GM18520 (cell line): ENCODE data around the gene RAD51B.

Experiments
- ATAC-seq: cut with Tn5 transposase; IDR thresholded peaks from one replicate; pipeline ENCODE4 v1.9.1; 2021; ENCODE audit not compliant: unreplicated experiment

Gene RAD51B

GRCh38 chr14:67892466-67893100, 73.0 kb downstream of the RAD51B start:
- ATAC-seq, result no peak

- no peak for ATAC-seq
Measured at GRCh38 chr14:67900231-67900630, 80.7 kb downstream of the RAD51B start.

GRCh38 chr14:67908052-67908754, 88.6 kb downstream of the RAD51B start:
- no peak for ATAC-seq

GRCh38 chr14:67911562-67911961, 92.0 kb downstream of the RAD51B start:
- ATAC-seq, result no peak

GRCh38 chr14:67916430-67916829, 96.9 kb downstream of the RAD51B start:
- ATAC-seq, result no peak

GRCh38 chr14:67917006-67917405, 97.4 kb downstream of the RAD51B start:
- no peak for ATAC-seq

- ATAC-seq, result no peak
Measured at GRCh38 chr14:67918838-67919237, 99.3 kb downstream of the RAD51B start.

- ATAC-seq, result no peak
Measured at GRCh38 chr14:67919259-67920032, 99.9 kb downstream of the RAD51B start.

- no peak for ATAC-seq
Measured at GRCh38 chr14:67926821-67927220, 107.2 kb downstream of the RAD51B start.

GRCh38 chr14:67927244-67927643, 107.7 kb downstream of the RAD51B start:
- ATAC-seq, result no peak

GRCh38 chr14:67928375-67928774, 108.8 kb downstream of the RAD51B start:
- no peak for ATAC-seq

- no peak for ATAC-seq
Measured at GRCh38 chr14:67932708-67933246, 113.2 kb downstream of the RAD51B start.

- ATAC-seq, result no peak
Measured at GRCh38 chr14:67933266-67933665, 113.7 kb downstream of the RAD51B start.

- ATAC-seq, result no peak
Measured at GRCh38 chr14:67934087-67934486, 114.5 kb downstream of the RAD51B start.

GRCh38 chr14:67934862-67935261, 115.3 kb downstream of the RAD51B start:
- ATAC-seq, result no peak

GRCh38 chr14:67935371-67935770, 115.8 kb downstream of the RAD51B start:
- ATAC-seq, result no peak

- ATAC-seq, result no peak
Measured at GRCh38 chr14:67938071-67938470, 118.5 kb downstream of the RAD51B start.

- no peak for ATAC-seq
Measured at GRCh38 chr14:67940486-67941455, 121.2 kb downstream of the RAD51B start.

- ATAC-seq, result no peak
Measured at GRCh38 chr14:67941456-67942018, 122.0 kb downstream of the RAD51B start.

GRCh38 chr14:67942080-67942710, 122.6 kb downstream of the RAD51B start:
- ATAC-seq, result no peak
